Prostate gland (tissue), 2 donors: Measurements from ENCODE around the gene HS1BP3. TPM values are rescaled to one million over a fixed set of nuclear protein-coding genes. Genes with fewer than 3 reads are reported as not detected.

Experiments
- DNase-seq: peaks from one replicate; pipeline ENCODE4 v3.0.0-alpha.2; 2019; ENCODE audit warnings: low spot score
- H3K27ac ChIP-seq, 2 donors: fragments of 200-600 bp; sonication (generic); 2 replicates each; pipeline ENCODE4 v1.5.1; 2017 to 2019
- H3K27me3 ChIP-seq: fragments of 200-600 bp; sonication (generic); replicated peaks from 2 replicates; pipeline ENCODE4 v1.5.1; 2019; ENCODE audit not compliant: insufficient read depth
- H3K36me3 ChIP-seq, 2 donors: fragments of 200-600 bp; sonication (generic); 1 replicate in 1 of 2; 2 replicates in 1 of 2; pipeline versions ENCODE4 v1.5.1 to v1.8.1; 2017 to 2019
- H3K4me1 ChIP-seq: fragments of 200-600 bp; sonication (generic); replicated peaks from 2 replicates; pipeline ENCODE4 v1.5.1; 2019
- H3K4me3 ChIP-seq, 2 donors: fragments of 200-600 bp; sonication (generic); 2 replicates each; pipeline ENCODE4 v1.5.1; 2017 to 2019
- H3K9me3 ChIP-seq: fragments of 200-600 bp; sonication (generic); 2 replicates; pipeline ENCODE4 v1.5.1; 2017
- CTCF ChIP-seq, 4 experiments: fragments of 200-600 bp in 2 of 4; fragments of 450-650 bp in 2 of 4; sonication (generic) in 2 of 4; IDR thresholded peaks; 1 replicate in 3 of 4; 2 replicates in 1 of 4; pipeline ENCODE4 v1.5.1; 2016 to 2019; ENCODE audit warnings: antibody characterized with exemption in 4 of 4, mild to moderate bottlenecking in 2 of 4, moderate library complexity in 2 of 4
- POLR2A ChIP-seq: fragments of 450-650 bp; IDR thresholded peaks from one replicate; pipeline ENCODE4 v1.6.1; 2016; ENCODE audit warnings: antibody characterized with exemption, mild to moderate bottlenecking
- POLR2AphosphoS5 ChIP-seq: sonication (generic); formaldehyde crosslinking; IDR thresholded peaks from one replicate; pipeline ENCODE4 v1.6.1; 2017; ENCODE audit warnings: antibody characterized with exemption
- WGBS: methylation state at CpG from one replicate; pipeline ENCODE4 v1.1.5; 2018; 5-methylcytosine and 5-hydroxymethylcytosine counted together
- intact Hi-C: fragments of 100-400 bp; cut with DNase I; formaldehyde crosslinking; loops from one replicate; pipeline ENCODE4 v1.14.2; 2022
- total RNA-seq, 2 donors: library from RNA; depleted of rRNA; stranded (reverse); fragments of >200 nt; gene quantifications; one replicate each; pipeline ENCODE4 v1.1.0, GENCODE V29; 2016

Gene HS1BP3
- total RNA-seq, 2 donors from 2014 or later: 29.9 to 39.4 TPM

GRCh38 chr2:20604951-20605381, 45.9 kb downstream of the HS1BP3 start:
- peaks cover 3% of the 10 kb centered on the region for H3K4me1 ChIP-seq
- peak overlapping the region; percentile 74 to 77 for H3K27ac ChIP-seq
- no peak overlapping the region for H3K4me3 ChIP-seq
- H3K36me3 ChIP-seq: no peaks in the 10 kb centered on the region
- peak; percentile 68 for DNase-seq
- 20% methylated on average over 5 of the region's 5 CpGs for WGBS
- no peaks in the 10 kb centered on the region for H3K27me3 ChIP-seq
- intact Hi-C loops: no loop called here
- no peak for TF ChIP-seq CTCF (IDR thresholded peaks at IDR 0.05)
- peak; percentile 85 for TF ChIP-seq POLR2AphosphoS5
- no peaks in the 10 kb centered on the region for H3K9me3 ChIP-seq

GRCh38 chr2:20604401-20604911, 46.4 kb downstream of the HS1BP3 start:
- no peak for DNase-seq
- intact Hi-C loops: no loop called here
- Histone ChIP-seq H3K4me1 (peaks cover 3% of the 10 kb centered on the region), H3K9me3 (no peaks in the 10 kb centered on the region), H3K27me3 (no peaks in the 10 kb centered on the region), H3K27ac (peak overlapping the region; percentile 74 to 77), H3K4me3 (no peak overlapping the region), H3K36me3 (no peaks in the 10 kb centered on the region)
- TF ChIP-seq POLR2A (no peak), POLR2AphosphoS5 (no peak), CTCF (IDR thresholded peaks at IDR 0.05) (no peak)
- WGBS: 42% methylated on average over 7 of the region's 7 CpGs

- Histone ChIP-seq H3K36me3 (no peaks in the 10 kb centered on the region), H3K4me1 (peaks cover 8% of the 10 kb centered on the region), H3K4me3 (no peak overlapping the region), H3K27ac (peak overlapping the region; percentile 74 to 77), H3K27me3 (no peaks in the 10 kb centered on the region), H3K9me3 (no peaks in the 10 kb centered on the region)
- DNase-seq: no peak
- 95% methylated on average over 5 of the region's 5 CpGs for WGBS
- intact Hi-C loops: no loop called here
- TF ChIP-seq POLR2AphosphoS5 (no peak), POLR2A (no peak), CTCF (IDR thresholded peaks at IDR 0.05) (no peak)
Observed at GRCh38 chr2:20603791-20604190, 47.1 kb downstream of the HS1BP3 start.

GRCh38 chr2:20602803-20603202, 48.1 kb downstream of the HS1BP3 start:
- Histone ChIP-seq H3K27ac (no peak overlapping the region), H3K9me3 (no peaks in the 10 kb centered on the region), H3K36me3 (no peaks in the 10 kb centered on the region), H3K4me1 (peaks cover 9% of the 10 kb centered on the region), H3K4me3 (no peak overlapping the region), H3K27me3 (no peaks in the 10 kb centered on the region)
- intact Hi-C loops: no loop called here
- no peak for DNase-seq
- TF ChIP-seq POLR2AphosphoS5 (no peak), POLR2A (no peak), CTCF (IDR thresholded peaks at IDR 0.05) (no peak)
- WGBS: 94% methylated on average over 2 of the region's 2 CpGs

- H3K36me3 ChIP-seq: no peaks in the 10 kb centered on the region
- H3K27ac ChIP-seq: no peak overlapping the region
- no peaks in the 10 kb centered on the region for H3K9me3 ChIP-seq
- no peak overlapping the region for H3K4me3 ChIP-seq
- peaks cover 9% of the 10 kb centered on the region for H3K4me1 ChIP-seq
- no peaks in the 10 kb centered on the region for H3K27me3 ChIP-seq
- TF ChIP-seq POLR2A (no peak), CTCF (IDR thresholded peaks at IDR 0.05) (peak in 2 of 4 experiments; percentile 32 to 36), POLR2AphosphoS5 (no peak)
- intact Hi-C loops: loop anchor here (2.0 kb wide), 1 partner anchor 34 kb away; no protein-coding TSS in a partner anchor
- WGBS: 60% methylated on average over 1 of the region's 1 CpG
- no peak for DNase-seq
Observed at GRCh38 chr2:20600756-20601325, 50.1 kb downstream of the HS1BP3 start.
